Ammon's horn (tissue), 1 donor: Measurements from ENCODE around the gene SPRR2D.
"Not testable (repeated sequence)": the region's sequence is repeated elsewhere in the genome, so short reads cannot be mapped to it uniquely, and the experiment has no call there.

Source experiments
- DNase-seq: peaks from one replicate; pipeline ENCODE4 v3.0.0-alpha.2; 2016; ENCODE audit warnings: low spot score

Gene SPRR2D

DNA sequence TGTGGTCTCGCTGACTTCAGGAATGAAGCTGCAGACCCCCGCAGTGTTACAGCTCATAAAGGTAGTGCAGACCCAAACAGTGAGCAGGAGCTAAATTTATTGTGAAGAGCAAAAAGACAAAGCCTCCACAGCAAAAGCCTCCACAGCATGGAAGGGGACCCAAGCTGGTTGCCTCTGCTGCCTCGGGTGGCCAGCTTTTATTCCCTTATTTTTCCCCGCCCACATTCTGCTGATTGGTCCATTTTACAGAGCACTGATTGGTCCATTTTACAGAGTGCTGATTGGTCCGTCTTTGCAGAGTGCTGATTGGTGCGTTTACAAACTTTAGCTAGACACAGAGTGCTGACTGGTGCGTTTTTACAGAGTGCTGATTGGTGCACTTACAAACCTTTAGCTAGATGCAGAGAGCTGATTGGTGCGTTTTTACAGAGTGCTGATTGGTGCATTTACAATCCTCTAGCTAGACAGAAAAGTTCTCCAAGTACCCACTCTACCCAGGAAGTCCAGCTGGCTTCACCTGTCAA is 29.6 kb downstream of the SPRR2D start:
- DNase-seq = not testable (repeated sequence)

DNA sequence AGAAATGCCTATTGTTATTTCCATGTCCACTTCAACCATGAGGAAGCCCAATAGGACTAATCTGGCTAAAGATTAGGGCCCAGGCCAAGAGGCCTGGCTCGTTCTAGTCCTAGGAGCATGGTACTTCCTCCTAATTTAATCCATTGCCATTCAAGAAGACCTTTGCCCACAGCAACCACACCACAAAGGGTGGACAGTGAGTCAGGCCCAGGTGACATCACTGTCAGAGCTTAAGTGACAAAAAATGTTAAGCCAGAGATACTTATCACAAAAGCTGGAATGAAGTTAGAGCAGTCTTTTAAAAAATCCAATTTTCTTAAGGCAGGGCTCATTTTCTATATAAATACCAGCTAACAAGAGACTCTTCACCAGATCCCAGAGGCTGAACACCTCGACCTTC is 39.5 kb downstream of the SPRR2D start, which contains the start of gene SPRR3:
TSS of gene SPRR3 (plus strand) at position 368 of the 400 bp plus-strand sequence. CDS start 1,272 bp downstream, outside the sequence.
- no peak for DNase-seq

DNA sequence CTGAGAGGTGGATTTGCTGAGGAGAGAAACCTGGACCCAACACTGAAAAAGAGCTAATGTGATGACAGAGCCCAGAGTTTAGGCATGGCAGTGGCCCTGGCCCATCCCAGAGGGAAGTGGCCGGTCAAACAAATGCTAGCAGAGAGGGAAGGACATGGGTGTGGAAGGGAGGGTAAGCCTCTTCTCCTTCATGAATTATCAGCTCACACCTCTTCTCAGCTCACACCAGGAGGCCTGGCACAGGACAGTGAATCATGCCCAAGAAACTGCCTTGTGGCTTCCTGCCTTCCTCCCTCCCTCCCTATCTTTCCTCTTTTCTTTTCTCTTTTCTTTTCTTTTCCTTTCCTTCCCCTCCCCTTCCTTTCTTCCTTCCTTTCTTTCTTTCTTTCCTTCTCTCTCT is 40.6 kb downstream of the SPRR2D start:
- no peak for DNase-seq

DNA sequence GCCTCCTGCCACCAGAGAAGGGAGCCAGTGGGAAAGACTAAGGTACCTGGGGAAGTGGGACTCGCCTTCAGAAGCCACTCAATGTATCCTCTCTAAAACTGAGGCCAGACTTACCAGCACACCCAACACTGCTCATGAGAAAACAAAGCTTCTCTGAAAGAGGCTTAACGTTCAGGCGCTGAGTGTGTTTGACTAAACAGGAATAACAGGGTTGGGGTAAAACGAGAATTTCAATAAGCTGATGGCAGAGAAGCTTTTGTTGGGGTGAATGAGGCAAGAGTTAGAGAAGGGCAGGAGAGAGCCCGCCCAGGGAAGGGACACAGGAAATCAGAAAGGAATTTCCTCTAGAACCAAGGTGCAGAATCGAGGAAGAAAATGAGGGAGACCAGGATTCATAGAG is 41.1 kb downstream of the SPRR2D start:
- no peak for DNase-seq

DNA sequence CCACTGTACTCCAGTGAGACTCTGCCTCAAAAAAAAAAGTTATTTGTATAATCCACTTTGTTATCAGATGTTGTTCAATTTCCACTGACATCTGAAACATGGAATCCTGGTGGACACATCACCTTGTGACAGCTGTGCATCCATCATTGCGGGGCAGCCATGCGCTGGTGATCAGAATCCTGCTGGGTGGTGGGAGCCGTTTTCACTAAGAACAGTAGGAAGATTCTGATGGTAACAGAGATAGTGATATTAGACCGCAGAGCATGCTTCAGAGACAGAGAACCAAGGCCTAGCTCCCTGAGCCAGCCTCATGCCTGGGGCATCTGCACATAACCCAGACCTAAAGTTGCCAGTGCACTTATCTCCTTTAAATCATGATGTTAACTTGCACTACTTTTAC is 42.4 kb downstream of the SPRR2D start:
- no peak for DNase-seq

DNA sequence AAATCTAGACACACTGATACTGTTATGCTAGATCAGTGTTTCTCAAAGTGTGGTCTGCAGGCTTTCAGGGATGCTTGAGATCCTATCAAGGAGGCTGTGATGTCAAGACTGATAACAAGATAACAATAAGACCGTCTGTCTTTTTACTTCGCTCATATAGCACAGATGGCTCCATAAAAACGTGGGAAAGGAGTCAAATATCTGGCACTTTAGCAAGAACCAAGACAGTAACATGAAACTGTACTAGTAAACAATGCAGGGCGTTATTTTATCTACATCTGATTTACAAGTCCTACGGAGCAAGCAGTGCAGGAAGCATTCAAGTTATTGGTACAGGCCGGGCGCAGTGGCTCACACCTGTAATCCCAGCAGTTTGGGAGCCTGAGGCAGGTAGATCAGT is 43.0 kb downstream of the SPRR2D start:
- DNase-seq = no peak

DNA sequence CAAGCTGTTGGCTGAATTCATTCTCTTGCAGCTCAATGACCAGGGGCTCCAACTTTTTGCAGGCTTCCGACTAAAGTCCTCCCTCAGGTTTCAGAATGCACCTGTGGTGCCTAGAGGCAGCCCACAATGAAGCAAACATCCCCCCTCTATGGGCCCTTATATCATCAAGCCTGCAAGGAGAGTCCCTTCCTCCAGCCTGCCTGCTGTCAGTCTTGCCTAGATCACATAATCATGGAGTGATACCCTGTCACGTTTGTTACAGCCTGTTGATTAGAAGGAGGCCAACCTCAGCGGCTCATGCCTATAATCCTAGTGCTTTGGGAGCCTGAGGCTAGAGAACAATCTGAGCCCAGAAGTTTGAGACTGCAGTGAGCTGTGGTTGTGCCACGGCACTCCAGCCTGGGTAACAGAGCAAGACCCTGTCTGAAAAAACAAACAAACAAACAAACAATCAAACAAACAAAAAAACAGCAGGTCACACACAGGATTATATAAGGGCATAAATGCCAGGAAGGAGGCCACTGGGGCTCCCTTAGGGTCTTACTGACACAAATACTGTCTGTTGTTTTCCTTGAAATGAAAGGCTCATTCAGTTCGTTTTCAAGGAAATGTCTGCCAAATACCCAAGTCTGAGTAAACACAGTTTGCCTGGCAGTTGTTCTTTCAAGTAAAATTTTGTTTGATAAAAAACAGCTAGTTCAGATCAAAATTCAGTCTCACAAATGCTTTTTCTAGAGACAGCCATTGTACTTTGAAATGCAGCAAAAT is 44.1 kb downstream of the SPRR2D start:
- DNase-seq = peak; percentile 36

DNA sequence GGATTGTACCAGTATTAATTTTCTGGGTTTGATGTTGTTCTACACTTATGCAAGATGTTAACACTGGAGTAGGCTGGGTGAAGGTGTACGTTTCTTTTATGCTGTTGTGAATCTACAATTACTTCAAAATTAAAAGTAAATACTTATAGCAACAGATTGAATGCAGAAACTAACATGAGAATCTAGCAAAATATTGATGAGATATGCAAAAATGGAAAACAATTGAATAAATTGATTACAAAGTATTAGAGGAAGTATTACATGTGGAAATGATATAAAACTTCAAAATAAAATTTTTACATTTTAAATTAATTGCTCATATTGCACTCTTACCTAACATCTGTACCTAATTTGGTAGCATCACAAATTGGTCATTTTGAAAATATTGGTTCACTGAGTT is 45.1 kb downstream of the SPRR2D start:
- DNase-seq = no peak

DNA sequence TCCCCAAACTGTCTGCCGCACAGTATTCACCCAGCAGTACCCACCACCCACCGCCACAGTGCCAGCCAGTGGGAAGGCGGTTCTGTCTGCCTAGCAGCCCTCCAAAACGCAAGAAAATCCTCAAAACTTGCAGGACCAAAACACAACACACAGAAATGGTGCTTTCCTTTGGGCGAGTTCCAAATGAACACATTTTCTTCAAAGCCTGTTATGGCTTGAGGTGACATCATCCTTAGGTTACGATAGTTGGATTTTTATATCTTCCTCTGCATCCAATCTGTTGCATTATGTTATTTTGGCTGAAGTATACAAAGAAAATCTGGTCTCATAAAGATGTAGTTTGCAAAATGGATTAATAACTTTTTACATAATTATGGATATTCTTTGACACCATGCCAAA is 47.7 kb downstream of the SPRR2D start:
- no peak for DNase-seq
